Ovary (tissue), 9 donors: ENCODE results near the gene SAG. TPM values are rescaled to one million over a fixed set of nuclear protein-coding genes. Genes with fewer than 3 reads are reported as not detected.

Experiments used
- DNase-seq, 5 donors: peaks; one replicate each; pipeline ENCODE4 v3.0.0-alpha.2; 2019 to 2020
- H3K27ac ChIP-seq, 2 donors: fragments of 200-600 bp; one replicate each; pipeline versions ENCODE4 v1.5.1 to v1.8.0; 2019 to 2022
- H3K27me3 ChIP-seq: fragments of 200-600 bp; one replicate; pipeline ENCODE4 v1.8.0; 2022
- H3K36me3 ChIP-seq: fragments of 200-600 bp; sonication (generic); one replicate; pipeline ENCODE4 v1.5.1; 2019
- H3K4me1 ChIP-seq: one replicate; pipeline ENCODE4 v1.8.1; 2013; ENCODE audit warnings: mild to moderate bottlenecking, moderate library complexity; ENCODE audit not compliant: insufficient read depth
- H3K4me3 ChIP-seq: fragments of 200-600 bp; sonication (generic); one replicate; pipeline ENCODE4 v1.5.1; 2017
- H3K9me3 ChIP-seq, 2 donors: fragments of 200-600 bp in 1 of 2; sonication (generic) in 1 of 2; one replicate each; pipeline versions ENCODE4 v1.5.1 to v1.8.1; 2013 to 2019; ENCODE audit warnings: mild to moderate bottlenecking in 1 of 2, moderate library complexity in 1 of 2
- CTCF ChIP-seq, 3 donors: fragments of 450-650 bp in 2 of 3; fragments of 200-600 bp in 1 of 3; IDR thresholded peaks; one replicate each; pipeline versions ENCODE4 v1.5.1 to v1.8.0; 2016 to 2022; ENCODE audit warnings: antibody characterized with exemption in 3 of 3, mild to moderate bottlenecking in 1 of 3
- EP300 ChIP-seq: sonication (generic); formaldehyde crosslinking; IDR thresholded peaks from one replicate; pipeline ENCODE4 v1.6.1; 2017; ENCODE audit warnings: antibody characterized with exemption
- POLR2A ChIP-seq: fragments of 450-650 bp; IDR thresholded peaks from one replicate; pipeline ENCODE4 v1.6.1; 2017; ENCODE audit warnings: antibody characterized with exemption, mild to moderate bottlenecking, moderate library complexity
- WGBS, 3 donors: extraction: QIAGEN DNeasy Blood & Tissue Kit in 1 of 3; methylation state at CpG; one replicate each; pipeline versions ENCODE4 v1.1.5 to v1.1.7; 2013 to 2017; 5-methylcytosine and 5-hydroxymethylcytosine counted together
- intact Hi-C, 4 donors: fragments of 100-400 bp; cut with DNase I; formaldehyde crosslinking; loops; one replicate each; pipeline versions ENCODE4 v1.11.0 to v1.15.1; 2022 to 2023
- polyA plus RNA-seq, 2 donors: library from polyadenylated mRNA; stranded (reverse); fragments of 200-250 nt in 1 of 2; fragments of 350-450 nt in 1 of 2; fragmentation: Illumina TruSeq in 1 of 2; extraction: RNeasy Lipid Tissue Mini Kit (QIAGEN cat#74804) in 1 of 2; gene quantifications; one replicate each; pipeline ENCODE4 v1.2.3, GENCODE V29; 2013 to 2014
- total RNA-seq, 7 donors: library from RNA; depleted of rRNA in 2 of 7; stranded (reverse); fragments of >200 nt in 2 of 7; fragmentation: NEBNext Ultra II Directional in 3 of 7; extraction: Animal tissue kit (Norgen Biotek cat#: 25700) in 3 of 7; gene quantifications; one replicate each; pipeline versions ENCODE4 v1.1.0 to v1.2.4, GENCODE V29; 2016 to 2023
- donor health status: DM: no; HTN: no; CAD: no; lungs with moderate emphysema.
- donor health status: DM: no; HTN: no; CAD: no.
- donor health status: Bipolar disorder and iron deficiency.
- donor health status: DM: yes; HTN: yes; CAD: no.
- donor health status: DM: no; HTN: no; CAD: no.
- donor health status: DM: yes; HTN: yes; CAD: no.

Gene SAG
- total and polyA plus RNA-seq, 9 donors = not detected

GRCh38 chr2:233325256-233325655, 17.6 kb downstream of the SAG start:
- no peak for DNase-seq
- intact Hi-C loops = no loop called here
- Histone ChIP-seq H3K27me3 (no peaks in the 10 kb centered on the region), H3K9me3 (no peaks in the 10 kb centered on the region), H3K27ac (no peak overlapping the region), H3K4me3 (no peak overlapping the region), H3K4me1 (no peaks in the 10 kb centered on the region), H3K36me3 (no peaks in the 10 kb centered on the region)
- WGBS, 3 donors = 73 to 83% (median 79%) methylated on average over 4 of the region's 4 CpGs
- TF ChIP-seq EP300 = no peak
- no peak for TF ChIP-seq POLR2A
- TF ChIP-seq CTCF (IDR thresholded peaks at IDR 0.05) = no peak

GRCh38 chr2:233325814-233326213, 18.2 kb downstream of the SAG start:
- no peak overlapping the region for H3K4me3 ChIP-seq
- no peaks in the 10 kb centered on the region for H3K4me1 ChIP-seq
- 62 to 70% (median 63%) methylated on average over 10 of the region's 10 CpGs for WGBS, 3 donors

GRCh38 chr2:233326500-233326899, 18.9 kb downstream of the SAG start:
- Histone ChIP-seq H3K4me1 (no peaks in the 10 kb centered on the region), H3K36me3 (no peaks in the 10 kb centered on the region), H3K27me3 (no peaks in the 10 kb centered on the region), H3K27ac (no peak overlapping the region), H3K4me3 (no peak overlapping the region), H3K9me3 (no peaks in the 10 kb centered on the region)
- TF ChIP-seq CTCF (IDR thresholded peaks at IDR 0.05) (no peak), POLR2A (no peak), EP300 (no peak)
- intact Hi-C loops = no loop called here
- WGBS, 3 donors = 89 to 94% (median 92%) methylated on average over 8 of the region's 8 CpGs
- DNase-seq = no peak

More at GRCh38 chr2:233325814-233326213, 18.2 kb downstream of the SAG start:
- intact Hi-C loops = no loop called here
- Histone ChIP-seq H3K27ac (no peak overlapping the region), H3K9me3 (no peaks in the 10 kb centered on the region), H3K36me3 (no peaks in the 10 kb centered on the region), H3K27me3 (no peaks in the 10 kb centered on the region)
- DNase-seq = no peak
- no peak for TF ChIP-seq POLR2A
- no peak for TF ChIP-seq CTCF (IDR thresholded peaks at IDR 0.05)
- TF ChIP-seq EP300 = no peak

GRCh38 chr2:233328922-233329321, 21.3 kb downstream of the SAG start:
- H3K4me1 ChIP-seq = no peaks in the 10 kb centered on the region
- H3K27me3 ChIP-seq = no peaks in the 10 kb centered on the region
- H3K36me3 ChIP-seq = no peaks in the 10 kb centered on the region
- no peaks in the 10 kb centered on the region for H3K9me3 ChIP-seq
- no peak overlapping the region for H3K4me3 ChIP-seq
- TF ChIP-seq EP300 = no peak
- no peak for TF ChIP-seq POLR2A
- no peak for TF ChIP-seq CTCF (IDR thresholded peaks at IDR 0.05)
- no peak for DNase-seq
- WGBS, 3 donors = 51 to 78% (median 67%) methylated on average over 4 of the region's 4 CpGs
- H3K27ac ChIP-seq = no peak overlapping the region
- intact Hi-C loops = no loop called here
